ENCODE data around the gene DUSP18.

- no peak for TF ChIP-seq POLR2A (IDR thresholded peaks at IDR 0.05; ENCODE audit: low read length)
- no peak for TF ChIP-seq TP53 (CRISPR knock-in tag; IDR thresholded peaks at IDR 0.05)
- TF ChIP-seq REST (IDR thresholded peaks at IDR 0.05) = no peak
- no peak for TF ChIP-seq NR3C1 (IDR thresholded peaks at IDR 0.05)
- no peak for TF ChIP-seq MAX (IDR thresholded peaks at IDR 0.05)
Observed at GRCh38 chr22:30648825-30649224, 18.9 kb downstream of the DUSP18 start.

Data from A549 (cell line).